ENCODE results near the gene SLC27A1. TPM values are rescaled to one million over a fixed set of nuclear protein-coding genes. Genes with fewer than 3 reads are reported as not detected.

SLC27A1 gene
- total RNA-seq, 1 experiment from 2014 or later = 8.9 TPM

GRCh38 chr19:17530586-17530985 is 60.3 kb downstream of the SLC27A1 start:
- no peak for ATAC-seq
- Histone ChIP-seq H3K27me3 (ENCODE audit: low read length) (no peaks in the 10 kb centered on the region), H3K9ac (ENCODE audit: low read length) (no peak overlapping the region), H3K79me2 (ENCODE audit: low read length) (no peaks in the 10 kb centered on the region), H3K27ac (ENCODE audit: low read length) (no peak overlapping the region), H4K20me1 (ENCODE audit: low read length) (no peaks in the 10 kb centered on the region), H3K4me3 (ENCODE audit: low read length) (no peak overlapping the region), H2AFZ (ENCODE audit: low read length) (no peak overlapping the region), H3F3A (ENCODE audit: low read length, unreplicated experiment) (no peaks in the 10 kb centered on the region), H3K36me3 (ENCODE audit: low read depth, low read length) (no peaks in the 10 kb centered on the region), H3K4me1 (ENCODE audit: insufficient read depth, low read length) (no peaks in the 10 kb centered on the region), H3K9me2 (replicated peaks; ENCODE audit: low read length) (no peaks in the 10 kb centered on the region), H3K9me3 (ENCODE audit: low read length) (no peaks in the 10 kb centered on the region), H3K4me2 (ENCODE audit: low read length) (no peak overlapping the region)
- POLR2A ChIA-PET (ENCODE audit: unreplicated experiment) = no interaction called here
- TF ChIP-seq CTCF (conservative IDR thresholded peaks at IDR 0.05; ENCODE audit: low read depth, low read length) (no peak), EZH2 (IDR thresholded peaks at IDR 0.05; ENCODE audit: low read length, unreplicated experiment) (no peak), EZH2phosphoT487 (IDR thresholded peaks at IDR 0.05; ENCODE audit: borderline replicate concordance, low read length) (no peak)
- no TSS peak for BruUV-seq (replicated peaks)
- no peak for DNase-seq
- CTCF ChIA-PET = no interaction called here
- intact Hi-C loops (cut with micrococcal nuclease) = no loop called here

- Histone ChIP-seq H3K9ac (ENCODE audit: low read length) (no peak overlapping the region), H3K4me1 (ENCODE audit: insufficient read depth, low read length) (no peaks in the 10 kb centered on the region), H2AFZ (ENCODE audit: low read length) (no peak overlapping the region), H3K27ac (ENCODE audit: low read length) (no peak overlapping the region), H3F3A (ENCODE audit: low read length, unreplicated experiment) (no peaks in the 10 kb centered on the region), H4K20me1 (ENCODE audit: low read length) (no peaks in the 10 kb centered on the region), H3K9me2 (replicated peaks; ENCODE audit: low read length) (no peaks in the 10 kb centered on the region), H3K4me3 (ENCODE audit: low read length) (no peak overlapping the region), H3K9me3 (ENCODE audit: low read length) (no peaks in the 10 kb centered on the region), H3K27me3 (ENCODE audit: low read length) (no peaks in the 10 kb centered on the region), H3K36me3 (ENCODE audit: low read depth, low read length) (no peaks in the 10 kb centered on the region), H3K79me2 (ENCODE audit: low read length) (no peaks in the 10 kb centered on the region), H3K4me2 (ENCODE audit: low read length) (no peak overlapping the region)
- ChIA-PET POLR2A (ENCODE audit: unreplicated experiment) (no interaction called here), CTCF (no interaction called here)
- no peak for ATAC-seq
- no TSS peak for BruUV-seq (replicated peaks)
- intact Hi-C loops (cut with micrococcal nuclease) = no loop called here
- DNase-seq = no peak
- TF ChIP-seq CTCF (conservative IDR thresholded peaks at IDR 0.05; ENCODE audit: low read depth, low read length) = no peak
- TF ChIP-seq EZH2phosphoT487 (IDR thresholded peaks at IDR 0.05; ENCODE audit: borderline replicate concordance, low read length) = no peak
- no peak for TF ChIP-seq EZH2 (IDR thresholded peaks at IDR 0.05; ENCODE audit: low read length, unreplicated experiment)
These were observed 61.8 kb downstream of the SLC27A1 start for GRCh38 chr19:17532116-17532515.

- H3K79me2 ChIP-seq (ENCODE audit: low read length) = no peaks in the 10 kb centered on the region
These were observed 62.2 kb downstream of the SLC27A1 start for GRCh38 chr19:17532557-17532956.

More at GRCh38 chr19:17532557-17532956, 62.2 kb downstream of the SLC27A1 start:
- ATAC-seq (no peak), DNase-seq (no peak)
- Histone ChIP-seq H3K4me1 (ENCODE audit: insufficient read depth, low read length) (no peaks in the 10 kb centered on the region), H4K20me1 (ENCODE audit: low read length) (no peaks in the 10 kb centered on the region), H3K9me3 (ENCODE audit: low read length) (no peaks in the 10 kb centered on the region), H3F3A (ENCODE audit: low read length, unreplicated experiment) (no peaks in the 10 kb centered on the region), H3K9me2 (replicated peaks; ENCODE audit: low read length) (no peaks in the 10 kb centered on the region), H3K4me3 (ENCODE audit: low read length) (no peak overlapping the region), H3K27ac (ENCODE audit: low read length) (no peak overlapping the region), H3K4me2 (ENCODE audit: low read length) (no peak overlapping the region), H3K27me3 (ENCODE audit: low read length) (no peaks in the 10 kb centered on the region), H3K9ac (ENCODE audit: low read length) (no peak overlapping the region), H2AFZ (ENCODE audit: low read length) (no peak overlapping the region), H3K36me3 (ENCODE audit: low read depth, low read length) (no peaks in the 10 kb centered on the region)
- intact Hi-C loops (cut with micrococcal nuclease) = no loop called here
- ChIA-PET CTCF (no interaction called here), POLR2A (ENCODE audit: unreplicated experiment) (no interaction called here)
- TF ChIP-seq EZH2 (IDR thresholded peaks at IDR 0.05; ENCODE audit: low read length, unreplicated experiment) = no peak
- no peak for TF ChIP-seq EZH2phosphoT487 (IDR thresholded peaks at IDR 0.05; ENCODE audit: borderline replicate concordance, low read length)
- TF ChIP-seq CTCF (conservative IDR thresholded peaks at IDR 0.05; ENCODE audit: low read depth, low read length) = no peak
- no TSS peak for BruUV-seq (replicated peaks)
